Sigmoid colon (tissue), 7 donors: Measurements from ENCODE around the gene SULF2. TPM values are rescaled to one million over a fixed set of nuclear protein-coding genes. Genes with fewer than 3 reads are reported as not detected.

Experiments used
- DNase-seq: peaks from one replicate; pipeline ENCODE4 v3.0.0-alpha.2; 2019
- H3K27ac ChIP-seq, 4 donors: fragments of 200-600 bp; sonication (generic); one replicate each; pipeline ENCODE4 v1.5.1; 2016 to 2019; ENCODE audit warnings: mild to moderate bottlenecking in 1 of 4
- H3K27me3 ChIP-seq, 3 donors: fragments of 200-600 bp; sonication (generic); one replicate each; pipeline ENCODE4 v1.5.1; 2019; ENCODE audit warnings: mild to moderate bottlenecking in 1 of 3
- H3K36me3 ChIP-seq, 4 donors: fragments of 200-600 bp; sonication (generic); one replicate each; pipeline ENCODE4 v1.5.1; 2016 to 2019
- H3K4me1 ChIP-seq, 4 donors: fragments of 200-600 bp; sonication (generic); one replicate each; pipeline ENCODE4 v1.5.1; 2017 to 2019
- H3K4me3 ChIP-seq, 4 donors: fragments of 200-600 bp; sonication (generic); one replicate each; pipeline ENCODE4 v1.5.1; 2017 to 2019; ENCODE audit warnings: mild to moderate bottlenecking in 2 of 4, moderate library complexity in 1 of 4
- H3K9me3 ChIP-seq, 4 donors: fragments of 200-600 bp in 3 of 4; sonication (generic) in 3 of 4; one replicate each; pipeline versions ENCODE4 v1.5.1 to v1.6.1; 2013 to 2019
- CTCF ChIP-seq, 4 experiments: fragments of 450-650 bp in 3 of 4; fragments of 200-600 bp in 1 of 4; IDR thresholded peaks; one replicate each; pipeline ENCODE4 v1.5.1; 2016 to 2019; ENCODE audit warnings: antibody characterized with exemption in 4 of 4, mild to moderate bottlenecking in 3 of 4, moderate library complexity in 2 of 4
- EP300 ChIP-seq, 4 donors: sonication (generic); formaldehyde crosslinking; IDR thresholded peaks; one replicate each; pipeline ENCODE4 v1.6.1; 2017; ENCODE audit warnings: antibody characterized with exemption in 4 of 4
- POLR2A ChIP-seq, 2 donors: fragments of 450-650 bp; IDR thresholded peaks; one replicate each; pipeline ENCODE4 v1.6.1; 2016; ENCODE audit warnings: antibody characterized with exemption in 2 of 2, mild to moderate bottlenecking in 2 of 2, moderate library complexity in 2 of 2
- POLR2AphosphoS5 ChIP-seq, 4 donors: sonication (generic); formaldehyde crosslinking; IDR thresholded peaks; one replicate each; pipeline ENCODE4 v1.6.1; 2017; ENCODE audit warnings: antibody characterized with exemption in 4 of 4
- WGBS, 2 donors: extraction: QIAGEN DNeasy Blood & Tissue Kit; methylation state at CpG; one replicate each; pipeline ENCODE4 v1.1.7; 2013; 5-methylcytosine and 5-hydroxymethylcytosine counted together
- intact Hi-C: fragments of 100-400 bp; cut with DNase I; formaldehyde crosslinking; loops from one replicate; pipeline ENCODE4 v1.15.1; 2023
- polyA plus RNA-seq, 3 donors: library from polyadenylated mRNA; stranded (reverse); fragments of 200-250 nt; gene quantifications; one replicate each; pipeline ENCODE4 v1.2.3, GENCODE V29; 2013
- total RNA-seq, 4 donors: library from RNA; depleted of rRNA; stranded (reverse); fragments of >200 nt; gene quantifications; one replicate each; pipeline ENCODE4 v1.1.0, GENCODE V29; 2016
- donor health status: healthy with polysubstance abuse.
- donor health status: Bipolar disorder and iron deficiency.
- donor health status: healthy.

Gene SULF2
- total and polyA plus RNA-seq, 7 donors, result 14.6 to 70.1 (median 28.2) TPM

- no peaks in the 10 kb centered on the region for H3K9me3 ChIP-seq
- peak; percentile 52 for DNase-seq
- no peak overlapping the region for H3K27ac ChIP-seq
- TF ChIP-seq POLR2AphosphoS5 (IDR thresholded peaks at IDR 0.05) (no peak), POLR2A (IDR thresholded peaks at IDR 0.05) (no peak), EP300 (IDR thresholded peaks at IDR 0.05) (no peak), CTCF (IDR thresholded peaks at IDR 0.05) (no peak)
- H3K4me3 ChIP-seq, result no peak overlapping the region
- intact Hi-C loops, result loop anchor here (5.0 kb wide), 1 partner anchor 76 kb away; no protein-coding TSS in a partner anchor
- H3K36me3 ChIP-seq, result no peaks in the 10 kb centered on the region
- no peaks in the 10 kb centered on the region for H3K27me3 ChIP-seq
- no peaks in the 10 kb centered on the region for H3K4me1 ChIP-seq
- 47 to 73% methylated on average over 13 of the region's 13 CpGs for WGBS, 2 donors
These were observed 36.3 kb upstream of the SULF2 start for GRCh38 chr20:47821481-47822100.

- H3K4me3 ChIP-seq, result no peak overlapping the region
- WGBS, 2 donors, result 72 to 83% methylated on average over 14 of the region's 14 CpGs
- peak; percentile 40 for DNase-seq
- no peaks in the 10 kb centered on the region for H3K36me3 ChIP-seq
- H3K27me3 ChIP-seq, result no peaks in the 10 kb centered on the region
- H3K27ac ChIP-seq, result no peak overlapping the region
- no peaks in the 10 kb centered on the region for H3K9me3 ChIP-seq
- intact Hi-C loops, result no loop called here
- no peak for TF ChIP-seq POLR2A (IDR thresholded peaks at IDR 0.05)
- H3K4me1 ChIP-seq, result no peaks in the 10 kb centered on the region
These were observed 33.8 kb upstream of the SULF2 start for GRCh38 chr20:47818996-47819609.

GRCh38 chr20:47818466-47818865 is 33.2 kb upstream of the SULF2 start:
- Histone ChIP-seq H3K36me3 (no peaks in the 10 kb centered on the region), H3K4me1 (no peaks in the 10 kb centered on the region), H3K9me3 (no peaks in the 10 kb centered on the region), H3K27ac (no peak overlapping the region), H3K4me3 (no peak overlapping the region), H3K27me3 (no peaks in the 10 kb centered on the region)
- WGBS, 2 donors, result 58 to 83% methylated on average over 7 of the region's 7 CpGs
- DNase-seq, result peak; percentile 38
- intact Hi-C loops, result no loop called here
- no peak for TF ChIP-seq EP300 (IDR thresholded peaks at IDR 0.05)
- TF ChIP-seq CTCF (IDR thresholded peaks at IDR 0.05), result no peak
- TF ChIP-seq POLR2AphosphoS5 (IDR thresholded peaks at IDR 0.05), result no peak
- TF ChIP-seq POLR2A (IDR thresholded peaks at IDR 0.05), result no peak

- no peak for TF ChIP-seq CTCF (IDR thresholded peaks at IDR 0.05)
- TF ChIP-seq POLR2A (IDR thresholded peaks at IDR 0.05), result no peak
- 36 to 58% methylated on average over 3 of the region's 3 CpGs for WGBS, 2 donors
- intact Hi-C loops, result no loop called here
- H3K9me3 ChIP-seq, result no peaks in the 10 kb centered on the region
- no peak overlapping the region for H3K4me3 ChIP-seq
- no peaks in the 10 kb centered on the region for H3K27me3 ChIP-seq
- H3K4me1 ChIP-seq, result no peaks in the 10 kb centered on the region
- no peaks in the 10 kb centered on the region for H3K36me3 ChIP-seq
- peak; percentile 6 for DNase-seq
- no peak overlapping the region for H3K27ac ChIP-seq
These were observed 32.7 kb upstream of the SULF2 start for GRCh38 chr20:47818016-47818415.

- no peak for TF ChIP-seq POLR2AphosphoS5 (IDR thresholded peaks at IDR 0.05)
- TF ChIP-seq POLR2A (IDR thresholded peaks at IDR 0.05), result no peak
- TF ChIP-seq EP300 (IDR thresholded peaks at IDR 0.05), result no peak
- TF ChIP-seq CTCF (IDR thresholded peaks at IDR 0.05), result no peak
- intact Hi-C loops, result no loop called here
- Histone ChIP-seq H3K27ac (no peak overlapping the region), H3K36me3 (no peaks in the 10 kb centered on the region), H3K9me3 (no peaks in the 10 kb centered on the region), H3K4me1 (no peaks in the 10 kb centered on the region), H3K4me3 (no peak overlapping the region), H3K27me3 (no peaks in the 10 kb centered on the region)
- 67 to 81% methylated on average over 7 of the region's 7 CpGs for WGBS, 2 donors
- DNase-seq, result no peak
These were observed 32.3 kb upstream of the SULF2 start for GRCh38 chr20:47817573-47817972.
